AG09319 (cell line): ENCODE measurements around the gene PELI2.

ENCODE experiments used
- DNase-seq: peaks from one replicate; pipeline ENCODE4 v3.0.0-alpha.2; 2010; ENCODE audit warnings: low read depth; ENCODE audit errors: extremely low read depth
- TF ChIP-seq, protein P1 (sequence below): IDR thresholded peaks from 2 replicates; pipeline ENCODE4 v1.5.1; 2011; ENCODE audit warnings: low read depth, mild to moderate bottlenecking, inconsistent platforms, low read length, moderate library complexity

PELI2 gene

DNA sequence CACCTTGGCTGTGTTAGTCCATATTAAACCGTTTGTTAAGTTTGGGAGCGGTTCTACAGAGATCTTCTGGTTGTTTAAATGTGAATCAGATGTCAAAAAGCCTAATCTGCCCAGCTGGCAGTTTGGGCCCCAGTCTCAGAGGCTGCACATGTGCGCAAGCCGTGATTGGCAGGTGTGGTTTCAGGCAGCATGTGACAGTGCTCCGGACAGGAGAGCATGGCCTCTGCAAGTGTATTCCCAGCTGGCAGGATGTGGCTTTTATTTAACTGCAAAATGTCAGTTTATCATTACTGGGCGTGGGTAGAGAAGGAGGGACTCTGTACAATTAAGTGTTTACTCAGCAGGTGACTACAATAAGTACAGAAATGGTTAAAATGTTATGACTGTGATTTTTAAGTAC, 77.5 kb downstream of the PELI2 start:
- TF ChIP-seq, protein P1, sequence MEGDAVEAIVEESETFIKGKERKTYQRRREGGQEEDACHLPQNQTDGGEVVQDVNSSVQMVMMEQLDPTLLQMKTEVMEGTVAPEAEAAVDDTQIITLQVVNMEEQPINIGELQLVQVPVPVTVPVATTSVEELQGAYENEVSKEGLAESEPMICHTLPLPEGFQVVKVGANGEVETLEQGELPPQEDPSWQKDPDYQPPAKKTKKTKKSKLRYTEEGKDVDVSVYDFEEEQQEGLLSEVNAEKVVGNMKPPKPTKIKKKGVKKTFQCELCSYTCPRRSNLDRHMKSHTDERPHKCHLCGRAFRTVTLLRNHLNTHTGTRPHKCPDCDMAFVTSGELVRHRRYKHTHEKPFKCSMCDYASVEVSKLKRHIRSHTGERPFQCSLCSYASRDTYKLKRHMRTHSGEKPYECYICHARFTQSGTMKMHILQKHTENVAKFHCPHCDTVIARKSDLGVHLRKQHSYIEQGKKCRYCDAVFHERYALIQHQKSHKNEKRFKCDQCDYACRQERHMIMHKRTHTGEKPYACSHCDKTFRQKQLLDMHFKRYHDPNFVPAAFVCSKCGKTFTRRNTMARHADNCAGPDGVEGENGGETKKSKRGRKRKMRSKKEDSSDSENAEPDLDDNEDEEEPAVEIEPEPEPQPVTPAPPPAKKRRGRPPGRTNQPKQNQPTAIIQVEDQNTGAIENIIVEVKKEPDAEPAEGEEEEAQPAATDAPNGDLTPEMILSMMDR: no peak
- peak; percentile 28 for DNase-seq

GRCh38 chr14:56196274-56196673, 78.1 kb downstream of the PELI2 start:
- TF ChIP-seq, protein P1: no peak

GRCh38 chr14:56197150-56197549, 78.9 kb downstream of the PELI2 start:
- no peak for DNase-seq
- TF ChIP-seq, protein P1: no peak

More at GRCh38 chr14:56196274-56196673, 78.1 kb downstream of the PELI2 start:
- DNase-seq: peak; percentile 22

DNA sequence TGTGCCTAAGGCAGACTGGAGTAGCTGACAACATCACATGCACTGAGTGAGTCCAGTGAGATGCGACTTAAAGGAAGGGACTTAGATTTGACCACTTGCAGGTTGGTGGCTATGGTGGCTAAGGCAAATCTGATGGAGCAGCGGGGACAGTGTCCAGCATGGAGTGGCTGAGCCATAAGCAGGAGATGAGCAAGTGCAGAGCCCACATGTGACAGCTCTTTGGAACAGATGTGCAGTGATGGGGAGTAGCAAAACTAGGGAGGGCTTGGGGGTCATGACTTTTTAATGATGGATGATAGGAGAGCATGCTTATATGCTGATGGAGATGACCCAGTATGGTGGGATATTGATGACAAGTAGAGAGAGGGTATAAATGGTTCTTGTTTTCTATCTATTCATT, 80.2 kb downstream of the PELI2 start:
- no peak for DNase-seq
- TF ChIP-seq, protein P1: no peak

GRCh38 chr14:56199095-56199981, 81.1 kb downstream of the PELI2 start:
- DNase-seq: peak; percentile 94
- TF ChIP-seq, protein P1: no peak

DNA sequence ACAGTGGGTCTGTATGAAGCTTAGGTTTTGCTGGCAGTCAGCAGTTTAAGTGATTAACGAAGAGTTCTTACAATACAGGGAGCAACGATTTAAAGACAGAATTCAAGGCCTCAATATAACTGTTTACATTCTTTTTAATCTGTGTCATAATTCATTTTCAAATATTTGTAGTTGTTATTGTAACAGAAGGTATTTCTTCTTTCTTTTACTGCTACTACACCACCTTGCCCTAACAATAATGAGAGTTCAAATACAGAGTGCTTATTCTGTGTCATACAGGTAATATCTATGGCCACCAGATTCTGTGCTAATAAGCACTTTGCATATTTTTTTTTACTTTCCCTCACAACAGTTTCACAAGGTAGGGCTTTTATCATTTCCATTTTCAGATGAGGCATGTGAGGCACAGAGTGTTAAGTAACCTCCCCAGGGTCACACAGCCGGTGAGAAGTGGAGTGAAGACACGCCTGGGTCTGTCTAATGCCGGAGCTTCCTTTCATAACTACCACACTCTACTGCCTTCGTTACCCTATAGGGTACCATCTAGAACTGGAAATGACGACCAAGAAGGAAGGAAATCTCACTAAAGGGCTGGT, 81.9 kb downstream of the PELI2 start:
- DNase-seq: no peak
- TF ChIP-seq, protein P1: no peak

DNA sequence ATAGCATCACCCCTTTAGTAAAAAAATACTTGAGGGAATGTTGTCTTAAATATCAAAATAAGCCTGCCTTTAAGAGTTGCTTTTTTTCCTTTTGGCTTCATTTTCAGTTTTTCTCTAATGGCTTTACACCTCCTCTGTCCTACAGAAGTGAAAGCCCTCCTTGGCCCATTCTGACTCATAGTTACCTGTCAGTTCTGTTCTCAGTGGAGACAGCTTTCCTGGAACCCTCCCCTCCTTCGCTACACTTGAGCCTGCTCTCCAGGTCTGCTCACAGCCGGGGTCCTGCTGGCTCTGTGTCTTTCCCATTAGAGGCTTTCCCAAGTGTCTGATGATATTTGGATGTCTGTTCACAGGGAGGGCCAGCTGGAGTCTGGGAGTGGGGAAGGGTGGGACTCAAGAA, 84.0 kb downstream of the PELI2 start:
- TF ChIP-seq, protein P1: no peak
- DNase-seq: no peak
